Spinal cord (tissue), 10 donors: ENCODE measurements around the gene GYPC. TPM values are rescaled to one million over a fixed set of nuclear protein-coding genes. Genes with fewer than 3 reads are reported as not detected.
"Not testable (repeated sequence)": the region's sequence is repeated elsewhere in the genome, so short reads cannot be mapped to it uniquely, and the experiment has no call there.

Source experiments
- DNase-seq, 6 donors: peaks; one replicate each; pipeline versions ENCODE4 v3.0.0 to v3.0.0-alpha.2; 2013 to 2015; ENCODE audit warnings: low spot score in 6 of 6, low read depth in 4 of 6
- H3K27ac ChIP-seq: one replicate; pipeline ENCODE4 v1.5.1; 2013; ENCODE audit warnings: low read depth, low read length, control low read depth
- H3K27me3 ChIP-seq: one replicate; pipeline ENCODE4 v1.6.1; 2013; ENCODE audit warnings: low read length; ENCODE audit not compliant: control insufficient read depth, insufficient read depth
- H3K36me3 ChIP-seq: one replicate; pipeline ENCODE4 v1.6.1; 2013; ENCODE audit warnings: low read length; ENCODE audit not compliant: control insufficient read depth, insufficient read depth
- H3K4me1 ChIP-seq: one replicate; pipeline ENCODE4 v1.6.1; 2013; ENCODE audit warnings: low read length; ENCODE audit not compliant: control insufficient read depth, insufficient read depth
- H3K4me3 ChIP-seq: one replicate; pipeline ENCODE4 v1.5.1; 2013; ENCODE audit warnings: low read depth, low read length, control low read depth
- H3K9me3 ChIP-seq: one replicate; pipeline ENCODE4 v1.6.1; 2013; ENCODE audit warnings: low read length; ENCODE audit not compliant: control insufficient read depth, insufficient read depth
- WGBS: methylation state at CpG from one replicate; pipeline ENCODE4 v1.1.5; 2013; ENCODE audit warnings: missing lambda C conversion rate; ENCODE audit not compliant: insufficient coverage; 5-methylcytosine and 5-hydroxymethylcytosine counted together
- polyA plus RNA-seq, 2 donors: library from polyadenylated mRNA; unstranded; fragments of 120-200 nt; gene quantifications; one replicate each; pipeline ENCODE4 v1.2.1, GENCODE V29; 2013; ENCODE audit not compliant: insufficient read length in 2 of 2
- total RNA-seq, 2 donors: library from RNA; depleted of rRNA in 1 of 2; stranded (reverse); fragments of 120-200 nt in 1 of 2; fragments of >200 nt in 1 of 2; gene quantifications; one replicate each; pipeline versions ENCODE4 v1.2.3 to v1.2.4, GENCODE V29; 2013 to 2014
- donor health status: healthy.

Gene GYPC
- total and polyA plus RNA-seq, 4 donors = 20.2 to 114 (median 50.6) TPM

DNA sequence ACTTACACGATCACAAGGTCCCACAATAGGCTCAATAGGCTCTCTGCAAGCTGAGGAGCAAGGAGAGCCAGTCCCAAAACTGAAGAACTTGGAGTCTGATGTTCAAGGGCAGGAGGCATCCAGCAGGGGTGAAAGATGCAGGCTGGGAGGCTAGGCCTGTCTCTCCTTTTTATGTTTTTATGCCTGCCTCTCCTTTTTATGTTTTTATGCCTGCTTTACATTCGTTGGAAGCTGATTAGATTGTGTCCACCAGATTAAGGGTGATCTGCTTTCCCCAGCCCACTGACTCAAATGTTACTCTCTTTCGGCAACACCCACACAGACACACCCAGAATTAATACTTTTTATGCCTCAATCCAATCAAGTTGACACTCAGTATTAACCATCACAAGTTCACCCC is 9.9 kb upstream of the GYPC start:
- no peak overlapping the region for H3K27ac ChIP-seq
- H3K4me3 ChIP-seq = no peak overlapping the region
- no peaks in the 10 kb centered on the region for H3K27me3 ChIP-seq
- no peaks in the 10 kb centered on the region for H3K4me1 ChIP-seq
- 88% methylated on average over 2 of the region's 3 CpGs for WGBS
- no peaks in the 10 kb centered on the region for H3K36me3 ChIP-seq
- H3K9me3 ChIP-seq = no peaks in the 10 kb centered on the region
- no peak for DNase-seq

DNA sequence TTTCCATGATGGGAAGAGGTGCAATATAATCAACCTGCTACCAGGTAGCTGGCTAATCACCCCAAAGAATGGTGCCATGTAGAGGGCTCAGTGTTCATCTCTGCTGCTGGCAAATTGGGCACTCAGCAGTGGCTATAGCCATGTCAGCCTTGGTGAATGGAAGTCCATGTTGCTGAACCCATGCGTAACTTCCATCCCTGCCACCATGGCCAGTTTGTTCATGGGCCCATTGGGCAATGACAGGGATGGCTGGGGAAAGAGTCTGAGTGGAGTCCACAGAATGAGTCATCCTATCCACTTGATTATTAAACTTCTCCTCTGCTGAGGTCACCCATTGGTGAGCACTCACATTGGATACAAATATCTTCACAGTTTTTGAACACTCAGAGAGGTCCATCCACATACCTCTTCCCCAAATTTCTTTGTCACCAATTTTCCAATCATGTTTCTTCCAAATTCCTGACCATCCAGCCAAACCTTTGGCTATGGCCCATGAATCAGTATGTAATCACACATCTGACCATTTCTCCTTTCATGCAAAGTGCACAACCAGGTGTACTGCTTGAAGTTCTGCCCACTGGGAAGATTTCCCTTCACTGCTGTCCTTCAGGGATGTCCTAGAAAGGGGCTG is 8.1 kb upstream of the GYPC start:
- not testable (repeated sequence) for H3K4me1 ChIP-seq, H3K9me3 ChIP-seq, H3K27ac ChIP-seq, H3K36me3 ChIP-seq, H3K4me3 ChIP-seq, DNase-seq, H3K27me3 ChIP-seq
- WGBS = 100% methylated on average over 1 of the region's 1 CpG

DNA sequence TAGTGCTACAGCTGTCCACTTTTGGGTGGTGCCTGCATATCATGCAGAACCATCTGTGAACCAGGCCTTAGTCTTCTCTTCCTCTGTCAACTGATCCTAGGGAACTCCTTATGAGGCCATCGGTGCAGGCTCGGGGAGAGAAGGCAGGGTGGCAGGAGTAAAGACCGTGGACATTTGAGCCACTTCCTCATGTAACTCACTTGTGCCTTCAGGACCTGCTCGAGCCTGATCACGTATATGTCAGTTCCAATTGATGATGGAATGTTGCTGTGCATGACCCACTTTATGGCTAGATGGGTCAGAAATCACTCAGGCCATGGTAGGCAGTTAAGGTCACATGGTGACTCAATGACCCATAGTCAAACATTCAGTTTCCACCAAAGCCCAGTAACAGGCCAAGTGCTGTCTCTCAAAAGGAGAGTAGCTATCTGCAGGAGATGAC is 7.6 kb upstream of the GYPC start:
- H3K36me3 ChIP-seq, H3K4me1 ChIP-seq, H3K27ac ChIP-seq, H3K9me3 ChIP-seq, H3K4me3 ChIP-seq, DNase-seq, H3K27me3 ChIP-seq: not testable (repeated sequence)
- WGBS = 67% methylated on average over 3 of the region's 5 CpGs

DNA sequence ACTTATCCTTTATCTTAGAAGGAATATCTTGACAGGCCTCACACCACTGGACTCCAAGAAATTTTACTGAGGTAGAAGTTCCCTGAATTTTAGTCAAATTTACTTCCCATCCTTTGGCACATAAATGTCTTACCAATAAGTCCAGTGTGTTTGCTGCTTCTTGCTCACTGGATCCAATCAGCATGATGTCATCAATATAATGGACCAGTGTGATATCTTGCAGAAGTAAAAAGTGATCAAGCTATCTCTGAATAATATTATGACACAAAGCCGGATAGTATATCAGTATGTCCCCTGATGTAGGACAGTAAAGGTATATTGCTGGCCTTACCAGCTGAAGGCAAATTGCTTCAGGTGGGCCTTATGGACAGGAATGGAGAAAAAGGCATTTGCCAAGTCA is 6.9 kb upstream of the GYPC start:
- Histone ChIP-seq H3K27ac (no peak overlapping the region), H3K27me3 (no peaks in the 10 kb centered on the region), H3K4me3 (no peak overlapping the region), H3K9me3 (no peaks in the 10 kb centered on the region), H3K4me1 (no peaks in the 10 kb centered on the region), H3K36me3 (no peaks in the 10 kb centered on the region)
- DNase-seq = no peak
- no CpG with 5 or more reads among the region's 1 CpG for WGBS

DNA sequence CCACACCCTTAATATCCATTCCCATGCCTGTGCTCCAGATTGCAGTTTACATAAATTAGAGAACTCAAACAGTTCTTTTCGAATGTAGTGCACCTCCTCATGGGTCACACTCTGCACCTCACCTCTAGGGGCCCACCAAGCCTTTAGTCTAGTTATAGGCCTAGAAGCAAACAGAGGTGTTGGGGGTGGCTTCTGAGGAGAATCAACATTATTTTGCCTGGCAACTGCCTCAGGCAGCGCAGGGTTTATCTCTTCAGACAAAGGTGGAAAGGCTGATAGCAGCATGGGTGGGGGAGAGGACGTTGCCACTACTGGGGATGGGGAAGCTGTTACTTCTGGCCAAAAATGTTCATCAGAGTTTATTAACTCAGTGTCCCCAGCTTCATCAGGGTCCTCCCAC is 5.0 kb upstream of the GYPC start:
- DNase-seq = no peak
- Histone ChIP-seq H3K27me3 (no peaks in the 10 kb centered on the region), H3K27ac (no peak overlapping the region), H3K4me3 (no peak overlapping the region), H3K4me1 (peaks cover 5% of the 10 kb centered on the region), H3K36me3 (no peaks in the 10 kb centered on the region), H3K9me3 (no peaks in the 10 kb centered on the region)
- 100% methylated on average over 1 of the region's 3 CpGs for WGBS

DNA sequence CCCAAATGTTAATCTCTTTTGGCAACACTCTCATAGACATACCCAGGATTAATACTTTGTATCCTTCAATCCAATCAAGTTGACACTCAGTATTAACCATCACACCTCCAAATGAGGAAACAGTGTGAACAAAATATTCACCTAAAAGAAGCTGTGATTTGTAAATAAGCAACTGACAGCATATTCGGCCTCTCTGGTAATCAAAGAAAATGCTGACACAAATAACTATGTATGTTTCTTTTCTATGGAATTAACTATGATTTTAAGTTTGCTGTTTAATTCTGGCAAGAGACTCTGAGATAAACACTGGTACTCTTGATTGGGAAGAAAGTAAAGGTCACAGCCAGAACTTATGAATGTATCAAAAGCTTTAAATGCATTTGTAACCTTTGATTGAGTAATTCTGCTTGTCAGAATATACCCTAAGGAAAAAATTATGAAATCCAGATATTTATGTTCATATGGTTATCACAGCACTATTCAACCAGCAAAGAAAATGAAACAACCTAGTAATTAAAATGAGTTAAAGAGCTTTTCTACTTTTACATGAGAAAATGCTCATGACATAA is 3.6 kb upstream of the GYPC start:
- Histone ChIP-seq H3K27me3 (peaks cover 3% of the 10 kb centered on the region), H3K36me3 (no peaks in the 10 kb centered on the region), H3K4me1 (peaks cover 14% of the 10 kb centered on the region), H3K9me3 (no peaks in the 10 kb centered on the region), H3K4me3 (no peak overlapping the region), H3K27ac (no peak overlapping the region)
- DNase-seq = no peak
- WGBS = no CpG with 5 or more reads among the region's 1 CpG

DNA sequence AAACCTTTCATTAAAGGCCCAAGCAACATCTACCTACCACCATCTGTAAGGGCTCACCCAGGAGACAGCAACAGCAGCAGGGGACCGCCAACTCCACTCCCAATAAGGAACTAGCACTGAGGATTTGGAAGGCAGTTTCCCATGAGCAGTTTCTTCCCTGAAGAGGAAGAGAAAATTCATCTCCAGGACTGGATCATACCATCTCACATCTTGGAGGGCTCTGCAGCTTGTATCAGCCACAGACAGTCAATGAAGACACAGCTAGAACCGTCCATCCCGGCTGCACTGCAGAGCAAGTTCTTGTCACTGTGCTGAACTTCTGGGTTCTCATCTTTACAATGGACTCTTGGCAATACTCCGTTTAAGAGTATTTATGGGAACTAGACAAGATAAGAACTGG is 2.8 kb upstream of the GYPC start:
- 100% methylated on average over 2 of the region's 4 CpGs for WGBS
- Histone ChIP-seq H3K9me3 (no peaks in the 10 kb centered on the region), H3K27me3 (peaks cover 3% of the 10 kb centered on the region), H3K36me3 (no peaks in the 10 kb centered on the region), H3K27ac (no peak overlapping the region), H3K4me1 (peaks cover 21% of the 10 kb centered on the region), H3K4me3 (no peak overlapping the region)
- no peak for DNase-seq

DNA sequence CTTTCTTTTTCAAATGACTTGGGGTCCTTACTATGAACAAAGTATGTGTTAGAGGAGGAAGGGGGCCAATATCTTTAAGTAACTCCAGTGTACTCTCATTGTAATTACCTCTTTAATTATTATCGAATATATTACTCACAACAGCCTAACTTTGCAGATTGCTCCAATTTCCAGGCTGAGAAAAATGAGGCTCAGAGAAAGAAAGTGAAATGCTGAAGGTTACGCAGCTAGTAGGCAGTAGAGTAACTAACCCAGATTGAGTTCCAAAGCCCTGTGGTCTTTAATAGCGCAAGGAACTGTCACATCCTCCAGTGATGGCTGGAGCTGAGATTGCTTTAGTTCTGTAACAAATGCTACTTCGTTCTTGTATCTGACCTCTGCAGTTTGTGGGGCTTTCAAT is 2.2 kb upstream of the GYPC start:
- WGBS = 100% methylated on average over 2 of the region's 4 CpGs
- H3K9me3 ChIP-seq = no peaks in the 10 kb centered on the region
- H3K27ac ChIP-seq = no peak overlapping the region
- no peaks in the 10 kb centered on the region for H3K36me3 ChIP-seq
- DNase-seq = no peak
- H3K4me1 ChIP-seq = peaks cover 23% of the 10 kb centered on the region
- H3K4me3 ChIP-seq = no peak overlapping the region
- H3K27me3 ChIP-seq = peaks cover 3% of the 10 kb centered on the region

DNA sequence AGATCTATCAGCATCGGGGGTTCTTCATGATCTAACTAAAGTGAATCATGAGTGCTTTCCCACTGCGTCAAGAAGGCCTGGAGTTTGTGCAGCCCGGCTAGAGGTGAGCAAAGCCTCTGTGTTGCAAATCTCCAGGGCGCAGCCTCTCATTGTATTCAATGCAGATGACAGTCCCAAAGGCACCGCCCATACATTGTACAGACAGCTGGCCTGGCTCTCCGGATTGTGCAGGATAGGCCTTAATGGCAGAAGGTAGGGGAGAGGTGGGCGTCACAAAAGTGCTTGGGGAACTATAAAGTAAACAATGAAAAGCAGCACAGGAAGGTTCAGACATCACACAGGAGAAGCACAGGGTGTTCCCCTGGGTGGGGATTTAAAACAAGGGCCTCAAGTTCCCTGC is 907 bp upstream of the GYPC start:
- WGBS = 67% methylated on average over 7 of the region's 7 CpGs
- Histone ChIP-seq H3K27ac (peak overlapping the region; percentile 85), H3K27me3 (peaks cover 5% of the 10 kb centered on the region), H3K4me3 (no peak overlapping the region), H3K4me1 (peaks cover 29% of the 10 kb centered on the region), H3K36me3 (peaks cover under 1% of the 10 kb centered on the region), H3K9me3 (no peaks in the 10 kb centered on the region)
- no peak for DNase-seq

DNA sequence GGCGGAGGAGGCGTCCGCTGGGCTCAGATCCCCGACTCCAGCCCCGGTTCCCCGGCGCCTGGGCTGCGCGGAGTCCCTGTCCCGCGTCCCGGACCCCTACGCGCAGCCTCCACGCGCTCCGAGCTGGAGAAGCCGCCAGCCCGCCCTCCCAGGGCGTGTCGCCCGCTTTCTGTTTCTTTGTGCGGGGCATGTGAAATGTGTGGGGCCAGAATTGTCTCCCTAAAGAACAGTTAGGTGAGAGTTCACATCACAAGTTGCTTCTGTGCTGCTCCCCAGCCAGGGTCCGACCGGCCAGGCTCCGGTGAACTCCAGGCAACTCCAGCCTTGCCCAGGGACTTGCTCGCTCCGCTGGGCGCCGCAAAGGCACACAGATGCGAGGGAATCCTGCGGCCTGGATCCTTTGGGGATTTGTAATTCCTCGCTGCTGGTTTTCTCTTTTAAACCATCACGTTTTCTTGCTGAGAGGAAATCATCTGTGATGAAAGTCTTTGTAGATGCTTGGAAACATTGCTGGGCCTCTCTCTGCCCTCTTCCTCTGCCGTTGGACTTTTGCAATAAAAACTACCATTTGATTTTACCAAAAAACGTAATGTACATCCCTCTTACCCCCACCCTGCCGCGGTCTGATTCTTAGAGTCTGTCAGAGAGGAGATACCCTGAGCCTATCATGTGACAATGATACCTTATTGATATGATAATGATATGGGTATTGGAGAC is 631 bp downstream of the GYPC start:
- peak overlapping the region; percentile 52 for H3K4me3 ChIP-seq
- H3K27ac ChIP-seq = peak overlapping the region; percentile 85
- H3K36me3 ChIP-seq = peaks cover 6% of the 10 kb centered on the region
- H3K4me1 ChIP-seq = peaks cover 29% of the 10 kb centered on the region
- H3K27me3 ChIP-seq = peaks cover 5% of the 10 kb centered on the region
- no peaks in the 10 kb centered on the region for H3K9me3 ChIP-seq
- peak in 3 of 6 donors; percentile 38 to 79 (median 57) for DNase-seq
- whole genome bisulfite sequencing = 5% methylated on average over 32 of the region's 38 CpGs
